GM18861 (cell line): Measurements from ENCODE around the gene KRT71.

Source experiments
- ATAC-seq: cut with Tn5 transposase; IDR thresholded peaks from one replicate; pipeline ENCODE4 v1.9.1; 2021; ENCODE audit not compliant: unreplicated experiment

KRT71 gene

GRCh38 chr12:52539821-52540173, 13.1 kb downstream of the KRT71 start:
- no peak for ATAC-seq

- no peak for ATAC-seq
Observed at GRCh38 chr12:52539083-52539820, 13.7 kb downstream of the KRT71 start.

- no peak for ATAC-seq
Observed at GRCh38 chr12:52537101-52537500, 15.8 kb downstream of the KRT71 start.

- ATAC-seq, result no peak
Observed at GRCh38 chr12:52535574-52535973, 17.4 kb downstream of the KRT71 start.

- ATAC-seq, result no peak
Observed at GRCh38 chr12:52534482-52534881, 18.5 kb downstream of the KRT71 start.

- no peak for ATAC-seq
Observed at GRCh38 chr12:52533686-52534470, 19.1 kb downstream of the KRT71 start.

- no peak for ATAC-seq
Observed at GRCh38 chr12:52532636-52533035, 20.3 kb downstream of the KRT71 start.

- ATAC-seq, result no peak
Observed at GRCh38 chr12:52531566-52532300, 21.2 kb downstream of the KRT71 start.

- no peak for ATAC-seq
Observed at GRCh38 chr12:52530905-52531304, 22.0 kb downstream of the KRT71 start.

- no peak for ATAC-seq
Observed at GRCh38 chr12:52530366-52530765, 22.6 kb downstream of the KRT71 start.

- no peak for ATAC-seq
Observed at GRCh38 chr12:52529846-52530245, 23.1 kb downstream of the KRT71 start.

GRCh38 chr12:52529417-52529816, 23.5 kb downstream of the KRT71 start:
- ATAC-seq, result no peak

GRCh38 chr12:52528641-52529143, 24.3 kb downstream of the KRT71 start:
- no peak for ATAC-seq

GRCh38 chr12:52527121-52527800, 25.7 kb downstream of the KRT71 start:
- ATAC-seq, result no peak

- no peak for ATAC-seq
Observed at GRCh38 chr12:52526511-52526951, 26.4 kb downstream of the KRT71 start.

GRCh38 chr12:52525661-52526499, 27.1 kb downstream of the KRT71 start:
- no peak for ATAC-seq

- no peak for ATAC-seq
Observed at GRCh38 chr12:52524898-52525591, 27.9 kb downstream of the KRT71 start.

GRCh38 chr12:52524241-52524897, 28.6 kb downstream of the KRT71 start:
- no peak for ATAC-seq

GRCh38 chr12:52523824-52524223, 29.1 kb downstream of the KRT71 start:
- no peak for ATAC-seq
